IMR-90 (cell line): ENCODE measurements around the gene MAT2A. TPM values are rescaled to one million over a fixed set of nuclear protein-coding genes. Genes with fewer than 3 reads are reported as not detected.
A peak's percentile ranks its signal among the peaks of the same experiment; 100 is the strongest.

Experiments
- ATAC-seq: fragments of 200-7000 bp; cut with Tn5 transposase; 2 replicates; pipeline ENCODE4 v1.9.1; 2020; ENCODE audit warnings: low read depth, mild to moderate bottlenecking, moderate library complexity
- BruUV-seq: library from RNA; stranded (reverse); fragments of 400-500 nt; replicated peaks from 2 replicates; lab custom pipeline; 2021; lab: Mats Ljungman, UMichigan
- CTCF ChIA-PET: fragments of 300-600 bp; formaldehyde crosslinking; extraction: SDS; loops from one replicate; lab custom pipeline; 2021; ENCODE audit warnings: antibody characterized with exemption; lab: Yijun Ruan, JAX
- POLR2A ChIA-PET: fragments of 300-600 bp; sonication (Branson Sonifier 250); formaldehyde crosslinking; loops from one replicate; lab custom pipeline; 2022; ENCODE audit warnings: antibody characterized with exemption; ENCODE audit not compliant: unreplicated experiment; lab: Charles Lee
- DNase-seq: peaks from one replicate; pipeline ENCODE4 v3.0.0; 2013
- H2AFZ ChIP-seq: replicated peaks from 2 replicates; pipeline ENCODE3; 2013; ENCODE audit warnings: low read length, mild to moderate bottlenecking; ENCODE audit not compliant: poor library complexity
- H2AK5ac ChIP-seq: 2 replicates; pipeline ENCODE4 v1.6.1; 2013; ENCODE audit warnings: low read depth, low read length, inconsistent platforms
- H2AK9ac ChIP-seq: replicated peaks from 2 replicates; pipeline ENCODE3; 2013; ENCODE audit warnings: mild to moderate bottlenecking, low read depth, low read length, moderate library complexity; ENCODE audit not compliant: poor library complexity
- H2BK120ac ChIP-seq: 2 replicates; pipeline ENCODE4 v1.6.1; 2013; ENCODE audit warnings: low read depth, low read length, inconsistent platforms
- H2BK15ac ChIP-seq: 3 replicates; pipeline ENCODE4 v1.6.1; 2013; ENCODE audit warnings: low read depth, low read length, inconsistent platforms
- H2BK20ac ChIP-seq: 2 replicates; pipeline ENCODE4 v1.6.1; 2013; ENCODE audit warnings: low read depth, mild to moderate bottlenecking, inconsistent platforms, low read length, moderate library complexity
- H2BK5ac ChIP-seq: 2 replicates; pipeline ENCODE4 v1.6.1; 2013; ENCODE audit warnings: mild to moderate bottlenecking, low read depth, low read length, inconsistent platforms; ENCODE audit not compliant: poor library complexity, severe bottlenecking
- H3K14ac ChIP-seq: replicated peaks from 2 replicates; pipeline ENCODE4 v1.6.1; 2013; ENCODE audit warnings: low read depth, low read length, inconsistent platforms
- H3K18ac ChIP-seq: 2 replicates; pipeline ENCODE4 v1.6.1; 2013; ENCODE audit warnings: low read depth, low read length, control low read depth
- H3K23ac ChIP-seq: 2 replicates; pipeline ENCODE4 v1.6.1; 2013; ENCODE audit warnings: low read depth, low read length, inconsistent platforms
- H3K27ac ChIP-seq: 2 replicates; pipeline ENCODE4 v1.5.1; 2013; ENCODE audit warnings: mild to moderate bottlenecking, control low read depth, low read length; ENCODE audit not compliant: insufficient read depth
- H3K27me3 ChIP-seq: 2 replicates; pipeline ENCODE4 v1.6.1; 2013; ENCODE audit warnings: low read length; ENCODE audit not compliant: control insufficient read depth, insufficient read depth
- H3K36me3 ChIP-seq: 2 replicates; pipeline ENCODE4 v1.6.1; 2013; ENCODE audit warnings: low read length, mixed read lengths; ENCODE audit not compliant: control insufficient read depth, insufficient read depth
- H3K4ac ChIP-seq: 2 replicates; pipeline ENCODE4 v1.6.1; 2013; ENCODE audit warnings: low read depth, low read length, inconsistent platforms
- H3K4me1 ChIP-seq: 2 replicates; pipeline ENCODE4 v1.6.1; 2013; ENCODE audit warnings: low read length, mixed read lengths; ENCODE audit not compliant: control insufficient read depth, insufficient read depth
- H3K4me2 ChIP-seq: 2 replicates; pipeline ENCODE4 v1.6.1; 2013; ENCODE audit warnings: low read depth, mild to moderate bottlenecking, control low read depth, low read length, moderate library complexity
- H3K4me3 ChIP-seq: 2 replicates; pipeline ENCODE4 v1.5.1; 2013; ENCODE audit warnings: low read depth, mild to moderate bottlenecking, control low read depth, low read length, moderate library complexity; ENCODE audit not compliant: insufficient read depth
- H3K56ac ChIP-seq: 2 replicates; pipeline ENCODE4 v1.6.1; 2013; ENCODE audit warnings: low read length, inconsistent platforms; ENCODE audit not compliant: insufficient read depth; ENCODE audit errors: extremely low read depth
- H3K79me1 ChIP-seq, 2 experiments: 2 replicates each; pipeline ENCODE4 v1.6.1; 2013; ENCODE audit warnings: low read length in 2 of 2, inconsistent platforms in 1 of 2, low read depth in 1 of 2
- H3K9ac ChIP-seq: 2 replicates; pipeline ENCODE4 v1.6.1; 2013; ENCODE audit warnings: low read depth, low read length, control low read depth
- H3K9me1 ChIP-seq: 2 replicates; pipeline ENCODE4 v1.6.1; 2013; ENCODE audit warnings: low read length, inconsistent platforms; ENCODE audit not compliant: insufficient read depth
- H3K9me3 ChIP-seq: 2 replicates; pipeline ENCODE4 v1.6.1; 2013; ENCODE audit warnings: low read length; ENCODE audit not compliant: control insufficient read depth, insufficient read depth
- H4K20me1 ChIP-seq: 2 replicates; pipeline ENCODE4 v1.6.1; 2013; ENCODE audit warnings: low read length, inconsistent platforms; ENCODE audit not compliant: insufficient read depth
- H4K5ac ChIP-seq: 2 replicates; pipeline ENCODE4 v1.6.1; 2013; ENCODE audit warnings: mild to moderate bottlenecking, low read depth, low read length, control low read depth
- H4K8ac ChIP-seq, 2 experiments: 2 replicates each; pipeline ENCODE4 v1.6.1; 2013; ENCODE audit warnings: low read depth in 2 of 2, low read length in 2 of 2, control low read depth in 1 of 2, inconsistent platforms in 1 of 2
- H4K91ac ChIP-seq: 2 replicates; pipeline ENCODE4 v1.6.1; 2013; ENCODE audit warnings: low read depth, low read length, inconsistent platforms; ENCODE audit not compliant: insufficient read depth
- CEBPB ChIP-seq: IDR thresholded peaks from 2 replicates; pipeline ENCODE4 v1.6.1; 2012; ENCODE audit warnings: low read depth, low read length, improper control_type of control experiment
- CHD1 ChIP-seq: IDR thresholded peaks from 2 replicates; pipeline ENCODE4 v1.6.1; 2012; ENCODE audit warnings: low read depth, low read length, improper control_type of control experiment
- ELK1 ChIP-seq: fragments of 150-350 bp; IDR thresholded peaks from 2 replicates; pipeline ENCODE4 v1.6.1; 2016; ENCODE audit warnings: low read depth, mild to moderate bottlenecking, low read length, moderate library complexity, borderline replicate concordance
- MAFK ChIP-seq: IDR thresholded peaks from 2 replicates; pipeline ENCODE4 v1.6.1; 2012; ENCODE audit warnings: low read depth, low read length, improper control_type of control experiment
- MAZ ChIP-seq: IDR thresholded peaks from 2 replicates; pipeline ENCODE4 v1.6.1; 2012; ENCODE audit warnings: low read depth, mild to moderate bottlenecking, low read length, improper control_type of control experiment, moderate library complexity, borderline replicate concordance
- MXI1 ChIP-seq: IDR thresholded peaks from 2 replicates; pipeline ENCODE4 v1.6.1; 2012; ENCODE audit warnings: low read depth, mild to moderate bottlenecking, low read length, moderate library complexity, borderline replicate concordance
- NFE2L2 ChIP-seq: fragments of 150-350 bp; IDR thresholded peaks from 2 replicates; pipeline ENCODE4 v1.6.1; 2016; ENCODE audit warnings: low read depth, mild to moderate bottlenecking, low read length
- RAD21 ChIP-seq: IDR thresholded peaks from 2 replicates; pipeline ENCODE4 v1.6.1; 2012; ENCODE audit warnings: low read length, improper control_type of control experiment
- RCOR1 ChIP-seq: IDR thresholded peaks from 2 replicates; pipeline ENCODE4 v1.6.1; 2012; ENCODE audit warnings: mild to moderate bottlenecking, low read length, improper control_type of control experiment; ENCODE audit not compliant: insufficient replicate concordance
- RFX5 ChIP-seq: IDR thresholded peaks from 2 replicates; pipeline ENCODE4 v1.8.0; 2012; ENCODE audit warnings: low read depth, mild to moderate bottlenecking, low read length, moderate library complexity
- USF2 ChIP-seq: fragments of 150-350 bp; IDR thresholded peaks from 2 replicates; pipeline ENCODE4 v1.6.1; 2017; ENCODE audit warnings: mild to moderate bottlenecking, antibody characterized with exemption, low read length, low read depth
- WGBS, 2 experiments: methylation state at CpG; one replicate each; pipeline versions ENCODE4 v1.1.5 to v1.1.7; 2013; ENCODE audit warnings: missing lambda C conversion rate in 2 of 2; ENCODE audit not compliant: insufficient read length in 1 of 2; ENCODE audit errors: extremely low coverage in 2 of 2; 5-methylcytosine and 5-hydroxymethylcytosine counted together
- dilution Hi-C: fragments of 300-500 bp; cut with HindIII; formaldehyde crosslinking; loops from one replicate; pipeline ENCODE4 v1.14.3; 2018; ENCODE audit warnings: low sequenced_read_pairs; ENCODE audit not compliant: unreplicated experiment
- in situ Hi-C: fragments of 300-500 bp; cut with MboI; formaldehyde crosslinking; loops from 3 replicates; pipeline ENCODE4 v1.14.3; 2019; ENCODE audit warnings: low sequenced_read_pairs, inconsistent platforms, mixed read lengths
- intact Hi-C: fragments of 100-400 bp; cut with micrococcal nuclease; formaldehyde crosslinking; loops from 2 replicates; pipeline ENCODE4 v1.10.0; 2022
- polyA plus RNA-seq, 3 experiments: library from polyadenylated mRNA; depleted of rRNA; stranded (reverse); fragments of >200 nt; gene quantifications; 2 replicates each; pipeline ENCODE4 v1.2.3, GENCODE V29; 2012; ENCODE audit warnings: low replicate concordance in 1 of 3
- total RNA-seq: library from RNA; depleted of rRNA; stranded (reverse); fragments of >200 nt; gene quantifications from 2 replicates; pipeline ENCODE4 v1.2.3, GENCODE V29; 2012

MAT2A gene
- total and polyA plus RNA-seq, 2 of the 4 experiments (the other 2 are of a cell fraction), result 94.1 to 223 TPM

- intact Hi-C loops (no loop called here), in situ Hi-C loops (no loop called here), dilution Hi-C loops (no loop called here)
- H3K18ac ChIP-seq, result no peak overlapping the region
- H3K27ac ChIP-seq, result no peak overlapping the region
- H4K20me1 ChIP-seq, result peaks cover 7% of the 10 kb centered on the region; the same call in 1 of the 2 replicates
- H2AFZ ChIP-seq, result no peak overlapping the region
- H3K4ac ChIP-seq, result 0 out of 2 replicates have a peak overlapping the region, but pooled peaks have one; percentile 9
- peaks cover 19 to 76% of the 10 kb centered on the region in 2 experiments for H3K79me1 ChIP-seq
- H3K56ac ChIP-seq, result no peak overlapping the region
- no peak overlapping the region for H4K91ac ChIP-seq
- no peak overlapping the region for H3K14ac ChIP-seq
- no peaks in the 10 kb centered on the region for H3K27me3 ChIP-seq
- TF ChIP-seq NFE2L2 (no peak), RAD21 (no peak), ELK1 (no peak), CEBPB (no peak), MAZ (no peak), USF2 (no peak), CHD1 (no peak), RFX5 (no peak), MAFK (no peak), RCOR1 (no peak), MXI1 (no peak)
- no peak for ATAC-seq
- H2BK5ac ChIP-seq, result no peak overlapping the region
- H3K36me3 ChIP-seq, result no peaks in the 10 kb centered on the region
- no peak overlapping the region for H3K4me3 ChIP-seq
- no peak overlapping the region for H3K4me2 ChIP-seq
- no TSS peak for BruUV-seq
- no peak overlapping the region for H2AK9ac ChIP-seq
- peaks cover 38% of the 10 kb centered on the region for H3K4me1 ChIP-seq
- ChIA-PET POLR2A (no interaction called here), CTCF (no interaction called here)
- no peak overlapping the region for H3K9ac ChIP-seq
- H4K8ac ChIP-seq, result no peak overlapping the region
- H3K23ac ChIP-seq, result no peak overlapping the region
- no peak overlapping the region for H2BK15ac ChIP-seq
- no peaks in the 10 kb centered on the region for H3K9me3 ChIP-seq
- H3K9me1 ChIP-seq, result peaks cover 38% of the 10 kb centered on the region
- DNase-seq, result no peak
- WGBS, 2 experiments, result 82% methylated on average over 3 of the region's 4 CpGs; no CpG with 5 or more reads in 1 of the 2 experiments
- peak overlapping the region; percentile 1 for H2BK20ac ChIP-seq
- no peak overlapping the region for H4K5ac ChIP-seq
- H2AK5ac ChIP-seq, result peak overlapping the region; percentile 21; the same call in 1 of the 2 replicates
- H2BK120ac ChIP-seq, result peak overlapping the region; percentile 18; the same call in 1 of the 2 replicates
These were observed 49.7 kb downstream of the MAT2A start for GRCh38 chr2:85588645-85589044.
